HUDEP-2 (cell line): Measurements from ENCODE around the gene CPXM2.

ENCODE experiments used
- DNase-seq, 76 experiments: peaks; one replicate each; lab custom pipeline; 2025; ENCODE audit not compliant: unreplicated experiment in 76 of 76; lab: John Stamatoyannopoulos, UW

Gene CPXM2

GRCh38 chr10:123891144-123892071 lies at the start of gene CPXM2:
TSS of gene CPXM2 (minus strand) at chr10:123891807. CDS start at chr10:123891659, 148 bp downstream.
- no peak for DNase-seq

DNA sequence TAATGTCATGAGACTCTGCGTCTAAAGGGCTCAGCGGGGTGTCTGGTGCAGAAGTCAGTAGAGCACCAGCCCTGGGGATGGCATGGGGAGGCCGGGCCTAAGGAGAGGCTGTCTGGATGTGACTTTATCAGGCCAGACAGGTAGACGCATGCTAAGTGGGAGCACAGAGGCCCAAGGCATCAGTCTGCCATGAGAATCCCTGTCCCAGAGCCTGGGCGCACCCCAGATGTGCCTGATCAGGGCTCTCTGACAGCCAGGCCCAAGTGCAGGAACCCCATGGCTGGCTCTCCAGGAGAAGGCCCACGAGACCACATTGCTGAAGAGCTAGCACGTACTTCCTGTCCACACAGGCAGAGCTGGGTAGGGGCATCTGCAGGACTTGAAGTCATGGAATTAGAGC lies 48.0 kb upstream of the CPXM2 start:
- no peak for DNase-seq

DNA sequence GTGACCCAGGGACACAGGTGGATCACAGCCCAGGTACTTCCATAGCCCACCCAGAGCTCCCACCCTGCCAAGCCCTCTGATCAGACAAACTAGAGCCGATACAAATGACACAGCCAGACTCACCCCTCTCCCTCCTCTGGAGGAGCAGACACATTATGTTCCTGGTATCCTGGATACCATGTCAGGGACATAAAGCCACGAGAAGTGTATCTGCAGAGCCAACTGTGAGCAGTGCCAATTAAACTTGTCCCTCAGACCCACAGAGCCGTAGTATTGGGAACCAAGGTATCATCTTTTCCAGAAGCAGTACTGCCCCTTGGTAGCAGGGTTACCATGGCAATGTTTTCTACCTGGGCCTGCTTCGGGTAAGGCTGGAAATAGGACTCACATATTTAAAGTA lies 47.3 kb upstream of the CPXM2 start:
- DNase-seq, result no peak

- no peak for DNase-seq
These were observed 44.8 kb upstream of the CPXM2 start for GRCh38 chr10:123936426-123936825.

DNA sequence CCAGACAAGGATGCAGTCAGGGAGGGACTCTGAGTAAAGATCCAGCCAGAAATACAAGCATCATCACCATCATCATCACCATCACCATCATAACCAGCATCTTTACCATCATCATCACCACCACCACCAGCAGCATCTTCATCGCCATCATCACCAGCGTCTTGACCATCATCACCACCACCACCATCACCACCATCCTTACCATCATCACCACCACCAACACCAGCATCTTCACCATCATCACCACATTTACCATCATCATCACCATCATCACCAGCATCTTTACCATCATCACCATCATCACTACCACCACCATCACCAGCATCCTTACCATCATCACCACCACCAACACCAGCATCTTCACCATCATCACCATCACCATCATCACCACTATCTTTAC lies 44.1 kb upstream of the CPXM2 start:
- DNase-seq, result no peak

DNA sequence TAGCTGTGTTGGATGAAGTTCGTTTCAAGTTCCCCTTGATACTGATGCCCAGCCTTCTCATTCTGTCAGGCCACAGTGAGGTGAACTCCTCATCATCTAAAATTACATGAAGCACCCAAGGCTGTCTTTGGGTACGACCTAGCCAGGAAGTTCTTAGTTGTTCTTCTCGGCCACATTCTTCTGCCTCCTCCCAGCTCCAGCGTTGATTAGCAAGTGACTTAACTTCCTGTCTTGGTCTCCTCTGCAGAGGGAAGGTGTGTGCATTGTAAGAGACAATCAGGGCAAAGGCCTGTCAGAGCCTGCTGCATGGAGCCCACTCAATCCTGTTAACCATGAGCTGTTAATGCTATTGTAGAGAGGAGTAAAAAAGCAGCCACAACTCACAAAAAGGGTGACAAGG lies 43.2 kb upstream of the CPXM2 start:
- DNase-seq, result no peak

DNA sequence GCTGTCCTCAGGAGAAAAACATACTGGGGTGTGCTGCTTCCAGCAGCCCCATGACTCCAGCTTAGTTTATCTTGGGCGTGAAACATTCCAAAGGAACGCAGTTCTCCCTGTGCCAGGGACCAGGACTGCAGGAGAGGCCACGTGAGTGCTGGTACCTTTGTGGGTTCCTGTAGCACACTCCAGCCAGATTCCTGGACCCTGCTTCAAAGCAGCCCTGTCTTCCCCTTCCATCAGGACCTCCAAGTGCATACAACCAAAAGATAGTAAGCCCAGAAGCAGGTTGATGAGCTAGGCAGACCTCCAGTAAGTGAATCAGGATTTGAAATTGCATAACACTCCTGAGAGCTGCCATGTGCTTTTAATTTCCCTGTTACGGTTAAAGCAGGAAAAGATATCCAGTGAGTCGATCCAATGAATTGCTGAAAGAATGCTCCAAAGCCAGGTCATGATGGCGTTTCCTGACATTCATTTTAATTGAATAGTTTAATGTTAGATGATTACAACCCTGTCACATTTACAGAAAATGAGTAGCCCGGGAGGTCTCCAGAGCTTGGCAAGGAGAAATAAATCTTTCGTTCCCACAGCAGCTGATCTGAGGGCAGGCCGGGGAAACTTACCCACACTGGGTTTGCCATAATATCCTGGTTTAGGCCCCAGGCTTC lies 38.9 kb upstream of the CPXM2 start:
- no peak for DNase-seq

DNA sequence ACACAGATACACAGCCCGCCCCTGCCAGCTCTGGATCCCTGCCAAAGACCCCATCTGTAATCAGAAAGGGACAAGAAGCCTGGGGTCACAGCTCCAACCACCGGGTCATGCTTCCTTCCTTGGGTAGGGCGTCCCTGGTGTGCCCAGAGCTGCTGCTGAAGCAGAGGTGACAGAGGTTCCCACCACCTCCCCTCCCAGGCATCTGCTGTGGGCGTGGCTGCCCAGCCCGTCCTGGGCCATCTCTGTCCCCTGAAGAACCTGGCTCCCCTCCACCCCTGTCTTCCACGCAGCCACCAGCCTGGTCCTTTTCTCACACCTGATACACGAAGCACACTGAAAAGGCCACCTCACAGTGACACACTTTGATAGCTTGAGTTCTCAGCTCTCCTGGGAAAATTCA lies 38.2 kb upstream of the CPXM2 start:
- no peak for DNase-seq

DNA sequence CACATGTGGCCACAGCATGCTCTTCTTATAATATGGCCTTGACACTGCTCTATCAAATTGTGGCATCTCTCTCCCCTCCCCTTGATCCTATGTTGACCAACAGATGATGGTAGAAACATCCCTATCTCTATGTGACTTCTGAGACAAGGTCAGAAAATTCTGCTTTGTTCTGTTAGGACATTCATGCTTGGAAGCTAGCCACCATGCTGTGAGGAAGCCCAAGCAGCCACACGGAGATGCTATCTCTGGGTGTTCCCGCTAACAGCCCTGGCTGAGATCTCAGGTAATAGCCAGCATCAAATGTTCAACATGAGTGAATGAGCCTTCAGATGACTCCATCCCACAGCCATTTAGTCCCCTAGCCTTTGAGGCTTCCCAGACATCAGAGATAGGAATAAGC lies 36.8 kb upstream of the CPXM2 start:
- DNase-seq, result no peak

GRCh38 chr10:123926401-123927264 lies 35.0 kb upstream of the CPXM2 start:
- no peak for DNase-seq

DNA sequence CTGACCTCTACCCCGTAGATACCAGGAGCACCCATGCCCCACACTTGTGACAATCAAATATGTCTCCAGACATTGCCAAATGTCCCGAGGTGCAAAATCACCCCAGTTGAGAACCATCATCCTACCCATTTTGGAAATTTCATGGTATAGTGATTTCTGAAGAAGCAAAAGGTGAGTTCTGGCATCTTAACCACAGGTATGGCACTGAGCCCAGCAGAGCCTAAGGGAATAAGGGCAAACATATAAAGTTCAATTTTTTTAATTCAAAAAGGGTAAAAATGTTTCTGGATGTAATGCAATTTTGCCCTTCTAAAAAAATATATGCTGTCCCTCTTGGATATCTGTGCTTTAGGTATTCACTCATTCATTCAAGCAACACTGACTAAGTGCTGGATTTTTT lies 30.5 kb upstream of the CPXM2 start:
- no peak for DNase-seq

DNA sequence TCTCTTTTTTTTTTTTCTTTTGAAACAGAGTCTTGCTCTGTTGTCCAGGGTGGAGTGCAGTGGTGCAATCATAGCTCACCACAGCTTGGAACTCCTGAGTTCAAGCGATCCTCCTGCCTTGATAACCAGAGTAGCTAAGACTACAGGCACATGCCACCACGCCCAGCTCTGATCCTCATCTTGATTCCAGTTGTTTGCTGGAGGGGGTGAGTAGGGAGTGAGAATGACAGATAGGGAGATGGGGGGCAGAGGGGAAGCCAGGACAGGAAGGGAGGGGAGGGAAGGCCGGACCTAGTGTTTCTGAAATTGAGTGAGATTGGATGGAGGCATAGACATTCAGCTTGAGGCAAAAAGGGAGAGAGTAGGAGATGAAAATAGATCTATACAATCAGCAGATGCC lies 25.2 kb upstream of the CPXM2 start:
- no peak for DNase-seq

DNA sequence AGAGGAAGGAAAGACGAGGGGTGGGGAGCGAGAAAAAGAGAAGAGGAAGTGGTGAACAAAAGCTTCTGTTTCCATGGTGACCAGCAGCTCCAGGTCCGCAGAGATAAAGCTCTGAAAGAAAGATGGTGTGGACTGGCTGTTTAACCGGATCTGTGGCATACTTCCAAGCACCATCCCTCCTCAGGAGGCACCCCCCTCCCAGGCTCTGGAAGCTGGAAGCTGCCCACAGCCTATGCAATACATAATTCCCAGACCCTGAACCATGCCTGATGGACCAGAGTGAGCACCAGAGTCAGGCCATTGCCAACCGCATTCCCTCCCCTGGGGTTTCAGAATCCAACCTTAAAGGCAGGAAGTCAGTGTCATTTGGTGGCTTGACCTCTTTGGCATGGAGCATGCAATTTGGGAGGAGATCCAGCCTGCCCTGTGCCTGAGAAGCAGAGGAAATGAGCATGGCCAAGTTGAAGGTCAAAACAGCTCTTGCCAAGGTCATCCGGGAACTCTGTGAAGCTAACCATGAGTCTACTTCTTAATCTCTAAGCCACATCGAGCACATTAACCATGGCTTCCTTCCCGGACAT lies 22.2 kb upstream of the CPXM2 start:
- DNase-seq, result no peak

DNA sequence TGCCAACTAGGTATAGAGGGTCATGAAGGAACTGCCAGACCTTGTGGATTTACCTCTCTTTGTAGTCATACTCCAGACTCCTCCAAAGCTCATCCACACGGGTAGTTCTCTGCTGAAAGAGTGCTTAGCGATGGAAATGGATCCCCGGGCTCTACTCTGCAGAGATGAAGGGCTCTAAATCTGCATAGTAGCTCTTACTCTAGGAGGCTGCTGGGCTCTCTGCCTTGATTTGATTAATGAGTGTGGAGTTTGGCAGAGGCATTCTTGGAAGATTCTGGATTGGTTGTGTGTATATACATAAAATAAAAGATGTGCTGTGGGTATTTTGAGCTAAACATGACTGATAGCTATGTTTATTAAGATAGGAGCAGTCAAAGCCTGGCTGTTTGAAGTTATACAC lies 21.3 kb upstream of the CPXM2 start:
- DNase-seq, result no peak

DNA sequence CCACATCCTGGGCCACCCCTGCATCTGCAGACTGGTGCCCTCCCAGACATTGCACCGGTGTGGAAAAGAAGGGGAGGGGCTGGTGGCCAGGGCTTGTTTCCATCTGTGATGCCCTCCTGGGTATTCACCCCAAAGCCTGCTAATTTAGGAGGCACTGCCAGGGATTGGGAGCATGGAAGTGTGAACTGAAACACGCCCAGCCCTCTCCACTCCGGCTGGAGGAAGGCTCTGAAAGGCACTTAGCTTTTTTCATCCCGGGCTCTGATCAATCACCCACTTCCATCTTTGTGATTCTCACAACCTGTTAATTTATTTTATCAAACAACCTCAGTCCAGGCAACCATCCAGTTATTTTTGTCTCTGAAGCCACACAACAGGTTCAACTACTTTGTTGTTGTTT lies 20.9 kb upstream of the CPXM2 start:
- DNase-seq, result no peak

DNA sequence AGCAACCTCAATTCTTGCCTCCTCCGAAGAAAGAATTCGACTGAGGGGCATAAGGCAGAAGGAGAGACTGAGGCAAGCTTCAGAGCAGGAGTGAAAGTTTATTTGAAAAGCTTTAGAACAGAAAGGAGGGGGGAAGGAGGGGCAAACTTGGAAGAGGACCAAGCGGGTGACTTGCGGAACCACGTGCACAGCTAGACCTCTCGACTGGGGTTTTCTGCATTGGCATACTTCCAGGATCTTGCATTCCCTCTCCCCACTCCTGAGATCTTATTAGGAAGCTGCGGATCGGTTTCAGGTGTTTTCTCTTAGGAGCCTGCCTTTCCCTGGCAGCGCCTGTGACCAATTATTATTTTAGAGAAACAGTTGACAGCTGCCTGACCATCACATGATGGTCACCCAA lies 20.3 kb upstream of the CPXM2 start:
- no peak for DNase-seq

- no peak for DNase-seq
These were observed 18.3 kb upstream of the CPXM2 start for GRCh38 chr10:123909866-123910265.

DNA sequence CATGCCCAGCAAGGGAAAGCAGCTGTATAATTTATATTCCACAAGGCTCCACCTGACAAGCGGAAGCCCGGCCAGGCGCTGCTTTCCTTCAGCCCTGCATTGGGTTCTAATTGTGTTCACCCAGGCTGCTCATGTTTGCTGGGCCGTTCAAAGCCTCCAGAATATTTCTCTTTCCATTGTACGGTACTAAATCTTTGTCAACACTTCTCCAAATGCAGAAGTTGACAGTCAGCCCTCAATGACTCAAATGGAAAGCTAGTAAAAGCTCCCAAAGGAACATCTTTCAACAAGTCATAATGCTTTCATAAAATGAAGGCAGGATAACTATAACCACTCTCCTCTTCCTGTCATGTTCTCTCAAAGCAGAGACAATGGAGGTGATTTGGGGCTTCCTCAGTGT lies 17.8 kb upstream of the CPXM2 start:
- DNase-seq, result no peak

DNA sequence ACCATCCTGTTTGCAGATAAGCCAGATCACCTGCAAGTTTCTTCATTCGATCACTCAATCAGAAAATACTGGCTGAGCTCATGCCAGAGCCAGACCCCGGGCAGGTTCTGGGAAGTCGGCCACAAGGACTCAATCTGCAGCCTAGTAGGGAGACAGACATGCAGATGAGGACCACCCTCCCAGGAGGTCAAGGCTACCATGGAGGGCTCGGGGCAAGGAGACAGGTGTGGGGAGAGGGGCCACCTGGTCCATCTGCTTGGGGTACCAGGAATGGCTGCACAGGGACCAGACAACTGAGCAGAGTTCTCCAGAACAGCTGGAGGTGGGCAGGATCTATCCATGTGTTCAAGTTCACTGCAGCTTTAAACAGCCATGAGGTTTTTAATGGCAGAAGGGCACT lies 16.8 kb upstream of the CPXM2 start:
- DNase-seq, result no peak

DNA sequence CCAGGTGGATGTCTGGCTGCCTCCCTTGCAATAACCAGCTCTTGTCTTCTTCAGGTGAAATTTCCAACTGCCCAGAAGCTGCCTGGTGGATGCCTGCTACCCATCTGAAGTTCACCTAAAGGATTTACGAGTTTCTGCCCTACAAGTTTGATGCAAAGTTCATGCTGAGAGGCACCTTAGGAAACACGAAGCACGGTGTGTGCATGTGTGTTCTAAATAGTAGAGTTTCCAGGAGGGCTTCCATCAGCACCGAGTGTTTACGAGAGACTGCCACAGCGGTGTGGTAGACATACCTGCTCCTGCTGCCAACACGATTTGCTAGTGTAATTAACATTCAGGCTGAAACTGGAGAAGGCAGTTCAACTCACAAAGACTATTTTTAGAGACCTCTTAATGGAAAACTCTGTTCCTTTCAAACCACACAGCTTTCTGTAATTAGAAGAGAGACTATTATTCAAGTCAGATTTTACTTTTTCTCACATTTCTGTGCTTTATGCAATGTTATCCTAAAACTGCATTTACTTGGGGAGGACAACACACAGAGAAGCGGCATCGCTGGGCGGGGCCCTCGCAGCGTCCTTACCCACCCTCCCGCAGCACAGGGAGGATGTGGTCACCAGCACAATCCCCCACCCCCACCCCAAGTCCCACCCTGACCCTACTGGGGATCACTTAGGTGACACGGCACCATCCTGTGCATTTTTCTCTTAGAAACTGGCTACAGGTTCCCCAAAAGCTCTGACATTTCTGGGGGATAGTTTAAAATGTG lies 15.5 kb upstream of the CPXM2 start:
- no peak for DNase-seq
